ENCODE data around the gene CBY1. TPM values are rescaled to one million over a fixed set of nuclear protein-coding genes. Genes with fewer than 3 reads are reported as not detected.

The CBY1 gene
- total and polyA plus RNA-seq, 2 donors (not counting 1 experiment from before 2014, with no cell fraction given), result 14.5 to 42.3 TPM

DNA sequence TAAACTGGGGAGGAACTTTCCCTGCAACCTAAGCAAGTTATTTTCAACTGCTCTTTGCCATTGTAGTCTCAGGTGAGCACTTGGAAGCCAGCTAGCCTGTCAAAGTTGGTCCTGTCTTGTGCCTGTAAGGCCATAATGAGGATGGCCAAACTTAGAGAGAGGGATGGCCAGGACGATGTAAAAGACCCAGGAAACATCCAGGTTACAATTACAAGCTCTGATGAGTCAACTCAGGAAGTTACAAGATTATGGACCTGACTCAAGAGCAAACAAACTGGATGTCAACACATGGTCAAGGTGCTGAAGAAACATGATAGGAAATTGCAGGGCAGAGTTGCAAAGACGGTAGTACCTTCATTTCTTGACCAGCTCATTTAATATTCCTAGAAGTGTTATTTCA, 50.9 kb downstream of the CBY1 start:
- Histone ChIP-seq H3K4me1 (ENCODE audit: control insufficient read depth, extremely low read depth, insufficient read depth, low read length) (peaks cover 7% of the 10 kb centered on the region), H3K9me3 (ENCODE audit: control insufficient read depth, insufficient read depth, low read depth, low read length) (no peaks in the 10 kb centered on the region), H3K27ac (ENCODE audit: insufficient read depth, low read length) (peak overlapping the region; percentile 95), H3K79me2 (ENCODE audit: control insufficient read depth, insufficient read depth, low read length) (peaks cover 58% of the 10 kb centered on the region), H3K36me3 (ENCODE audit: control insufficient read depth, insufficient read depth, low read length) (no peaks in the 10 kb centered on the region), H4K20me1 (ENCODE audit: control insufficient read depth, extremely low read depth, insufficient read depth, low read length) (no peaks in the 10 kb centered on the region), H3K4me3 (replicated peaks in 1 of 4; ENCODE audit: control extremely low read depth in 1 of 4, insufficient read depth in 1 of 4, low read depth in 3 of 4, low read length in 4 of 4) (peak overlapping the region; percentile 64 to 96 (median 85)), H3K4me2 (ENCODE audit: extremely low read depth, insufficient read depth, low read length) (peak overlapping the region; percentile 79), H3K27me3 (ENCODE audit: control insufficient read depth, insufficient read depth, low read length) (no peaks in the 10 kb centered on the region), H3K9ac (ENCODE audit: insufficient read depth, low read length) (no peak overlapping the region), H2AFZ (ENCODE audit: low read length) (no peak overlapping the region)
- TF ChIP-seq, protein P1, sequence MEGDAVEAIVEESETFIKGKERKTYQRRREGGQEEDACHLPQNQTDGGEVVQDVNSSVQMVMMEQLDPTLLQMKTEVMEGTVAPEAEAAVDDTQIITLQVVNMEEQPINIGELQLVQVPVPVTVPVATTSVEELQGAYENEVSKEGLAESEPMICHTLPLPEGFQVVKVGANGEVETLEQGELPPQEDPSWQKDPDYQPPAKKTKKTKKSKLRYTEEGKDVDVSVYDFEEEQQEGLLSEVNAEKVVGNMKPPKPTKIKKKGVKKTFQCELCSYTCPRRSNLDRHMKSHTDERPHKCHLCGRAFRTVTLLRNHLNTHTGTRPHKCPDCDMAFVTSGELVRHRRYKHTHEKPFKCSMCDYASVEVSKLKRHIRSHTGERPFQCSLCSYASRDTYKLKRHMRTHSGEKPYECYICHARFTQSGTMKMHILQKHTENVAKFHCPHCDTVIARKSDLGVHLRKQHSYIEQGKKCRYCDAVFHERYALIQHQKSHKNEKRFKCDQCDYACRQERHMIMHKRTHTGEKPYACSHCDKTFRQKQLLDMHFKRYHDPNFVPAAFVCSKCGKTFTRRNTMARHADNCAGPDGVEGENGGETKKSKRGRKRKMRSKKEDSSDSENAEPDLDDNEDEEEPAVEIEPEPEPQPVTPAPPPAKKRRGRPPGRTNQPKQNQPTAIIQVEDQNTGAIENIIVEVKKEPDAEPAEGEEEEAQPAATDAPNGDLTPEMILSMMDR (conservative IDR thresholded peaks at IDR 0.05 in 1 of 2, IDR thresholded peaks at IDR 0.05 in 1 of 2; ENCODE audit: low read depth in 1 of 2, low read length in 2 of 2), result no peak
- TF ChIP-seq EZH2 (IDR thresholded peaks at IDR 0.05; ENCODE audit: low read length, missing control alignments), result no peak
- peak; percentile 22 to 53 for DNase-seq (ENCODE audit: low read depth in 2 of 2)

DNA sequence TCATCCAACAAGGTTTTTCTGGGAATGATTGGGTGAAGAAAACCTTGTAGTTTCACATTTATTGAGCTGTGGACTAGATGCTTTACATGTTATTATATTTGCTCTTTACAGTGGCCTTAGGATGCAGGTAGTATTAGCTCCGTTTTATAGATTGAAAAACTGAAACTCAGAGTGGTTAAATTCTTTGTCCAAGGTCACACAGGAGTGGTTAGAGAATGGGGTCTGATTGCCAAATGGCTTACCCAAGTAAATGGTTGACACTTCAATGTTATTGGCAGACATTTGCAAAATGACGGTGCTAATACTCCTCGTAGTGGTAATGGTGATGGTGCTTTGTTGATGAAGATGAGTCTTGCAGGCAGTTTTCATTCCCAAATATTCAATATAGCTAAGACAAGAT, 51.5 kb downstream of the CBY1 start:
- Histone ChIP-seq H3K4me3 (replicated peaks in 1 of 4; ENCODE audit: control extremely low read depth in 1 of 4, insufficient read depth in 1 of 4, low read depth in 3 of 4, low read length in 4 of 4) (peak overlapping the region in 2 of 4 experiments; percentile 64 to 96), H4K20me1 (ENCODE audit: control insufficient read depth, extremely low read depth, insufficient read depth, low read length) (no peaks in the 10 kb centered on the region), H3K9ac (ENCODE audit: insufficient read depth, low read length) (no peak overlapping the region), H3K4me2 (ENCODE audit: extremely low read depth, insufficient read depth, low read length) (no peak overlapping the region), H3K36me3 (ENCODE audit: control insufficient read depth, insufficient read depth, low read length) (peaks cover 1% of the 10 kb centered on the region), H3K9me3 (ENCODE audit: control insufficient read depth, insufficient read depth, low read depth, low read length) (no peaks in the 10 kb centered on the region), H3K4me1 (ENCODE audit: control insufficient read depth, extremely low read depth, insufficient read depth, low read length) (peaks cover 7% of the 10 kb centered on the region), H3K79me2 (ENCODE audit: control insufficient read depth, insufficient read depth, low read length) (peaks cover 64% of the 10 kb centered on the region), H3K27me3 (ENCODE audit: control insufficient read depth, insufficient read depth, low read length) (no peaks in the 10 kb centered on the region), H3K27ac (ENCODE audit: insufficient read depth, low read length) (no peak overlapping the region), H2AFZ (ENCODE audit: low read length) (no peak overlapping the region)
- no peak for DNase-seq (ENCODE audit: low read depth in 2 of 2)
- no peak for TF ChIP-seq EZH2 (IDR thresholded peaks at IDR 0.05; ENCODE audit: low read length, missing control alignments)
- TF ChIP-seq, protein P1 (conservative IDR thresholded peaks at IDR 0.05 in 1 of 2, IDR thresholded peaks at IDR 0.05 in 1 of 2; ENCODE audit: low read depth in 1 of 2, low read length in 2 of 2), result no peak

DNA sequence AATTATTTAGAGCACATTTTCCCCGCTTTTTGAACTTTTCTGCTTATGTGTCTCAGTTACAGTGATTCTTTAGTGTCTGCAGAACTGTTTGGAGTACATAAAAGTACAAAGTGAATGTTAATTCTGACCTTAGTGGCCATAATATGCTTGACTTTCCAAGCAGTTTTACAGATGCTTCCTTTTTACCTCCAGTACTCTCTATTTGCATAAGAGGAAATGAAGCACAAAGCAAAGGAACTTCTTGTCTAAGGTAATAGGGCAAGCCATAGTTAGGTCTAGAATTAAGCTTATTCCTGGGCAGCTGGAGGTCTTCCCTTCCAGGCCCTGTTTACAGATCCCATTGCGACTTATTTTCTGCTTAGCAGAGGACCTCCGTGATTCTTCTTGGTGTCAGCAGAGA, 52.9 kb downstream of the CBY1 start:
- H4K20me1 ChIP-seq (ENCODE audit: control insufficient read depth, extremely low read depth, insufficient read depth, low read length), result no peaks in the 10 kb centered on the region
- no peaks in the 10 kb centered on the region for H3K27me3 ChIP-seq (ENCODE audit: control insufficient read depth, insufficient read depth, low read length)
- no peak overlapping the region for H2AFZ ChIP-seq (ENCODE audit: low read length)
- no peak overlapping the region for H3K9ac ChIP-seq (ENCODE audit: insufficient read depth, low read length)
- peaks cover 2% of the 10 kb centered on the region for H3K36me3 ChIP-seq (ENCODE audit: control insufficient read depth, insufficient read depth, low read length)
- H3K4me1 ChIP-seq (ENCODE audit: control insufficient read depth, extremely low read depth, insufficient read depth, low read length), result peaks cover 7% of the 10 kb centered on the region
- TF ChIP-seq EZH2 (IDR thresholded peaks at IDR 0.05; ENCODE audit: low read length, missing control alignments), result no peak
- TF ChIP-seq, protein P1 (conservative IDR thresholded peaks at IDR 0.05 in 1 of 2, IDR thresholded peaks at IDR 0.05 in 1 of 2; ENCODE audit: low read depth in 1 of 2, low read length in 2 of 2), result no peak
- H3K4me3 ChIP-seq (replicated peaks in 1 of 4; ENCODE audit: control extremely low read depth in 1 of 4, insufficient read depth in 1 of 4, low read depth in 3 of 4, low read length in 4 of 4), result no peak overlapping the region
- H3K4me2 ChIP-seq (ENCODE audit: extremely low read depth, insufficient read depth, low read length), result no peak overlapping the region
- peaks cover 75% of the 10 kb centered on the region for H3K79me2 ChIP-seq (ENCODE audit: control insufficient read depth, insufficient read depth, low read length)
- DNase-seq (ENCODE audit: low read depth in 2 of 2), result no peak
- no peak overlapping the region for H3K27ac ChIP-seq (ENCODE audit: insufficient read depth, low read length)
- no peaks in the 10 kb centered on the region for H3K9me3 ChIP-seq (ENCODE audit: control insufficient read depth, insufficient read depth, low read depth, low read length)

Data from fibroblast of lung (primary cell).